GM18511 (cell line): ENCODE measurements around the gene FCHO1.

Source experiments
- ATAC-seq: cut with Tn5 transposase; IDR thresholded peaks from one replicate; pipeline ENCODE4 v1.9.1; 2021; ENCODE audit warnings: mild to moderate bottlenecking, moderate library complexity; ENCODE audit not compliant: unreplicated experiment

The FCHO1 gene

DNA sequence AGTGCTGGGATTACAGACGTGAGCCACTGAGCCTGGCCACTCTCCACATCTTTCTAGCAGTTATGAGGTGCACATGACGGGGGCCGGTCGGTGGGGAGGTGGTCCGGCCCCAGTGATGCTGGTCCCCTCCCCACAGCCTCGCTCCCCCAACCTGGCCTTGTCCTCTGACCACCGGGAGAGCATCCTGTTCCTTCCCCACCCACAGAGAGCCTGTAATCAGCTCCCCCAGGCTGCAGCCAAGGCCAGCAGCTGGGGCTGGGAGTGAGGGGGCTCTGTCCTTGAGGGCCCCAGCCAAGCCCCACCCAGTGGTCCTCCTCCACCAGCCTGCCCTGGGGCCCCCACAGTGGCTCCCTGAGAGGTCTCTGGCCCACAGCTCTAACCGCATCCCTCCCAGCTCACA lies 73.1 kb downstream of the FCHO1 start:
- ATAC-seq = no peak

DNA sequence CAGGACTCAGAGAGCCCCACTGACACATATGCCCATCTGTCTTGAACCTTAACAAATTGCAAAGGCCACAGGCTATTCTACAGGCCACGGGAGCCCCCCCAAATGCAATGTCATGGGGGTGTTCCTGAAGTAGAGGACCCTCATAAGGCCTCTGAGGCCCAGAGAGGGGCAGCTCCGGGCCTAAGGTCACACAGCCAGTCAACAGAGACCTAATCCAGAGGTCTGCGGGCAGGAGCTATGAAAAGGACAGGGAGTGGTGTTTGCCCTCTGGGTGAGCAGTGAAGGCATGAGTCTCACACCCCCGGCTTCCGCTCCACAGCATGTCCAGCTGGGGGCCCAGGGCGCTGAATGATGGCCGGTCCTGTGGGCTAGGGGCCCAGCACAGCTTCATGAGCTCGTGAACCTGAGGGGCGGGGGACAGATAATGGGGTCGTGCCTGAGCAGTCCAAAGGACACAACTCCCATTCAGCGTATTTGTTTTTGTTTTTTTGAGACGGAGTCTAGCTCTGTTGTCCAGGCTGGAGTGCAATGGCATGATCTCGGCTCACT lies 75.3 kb downstream of the FCHO1 start:
- no peak for ATAC-seq

DNA sequence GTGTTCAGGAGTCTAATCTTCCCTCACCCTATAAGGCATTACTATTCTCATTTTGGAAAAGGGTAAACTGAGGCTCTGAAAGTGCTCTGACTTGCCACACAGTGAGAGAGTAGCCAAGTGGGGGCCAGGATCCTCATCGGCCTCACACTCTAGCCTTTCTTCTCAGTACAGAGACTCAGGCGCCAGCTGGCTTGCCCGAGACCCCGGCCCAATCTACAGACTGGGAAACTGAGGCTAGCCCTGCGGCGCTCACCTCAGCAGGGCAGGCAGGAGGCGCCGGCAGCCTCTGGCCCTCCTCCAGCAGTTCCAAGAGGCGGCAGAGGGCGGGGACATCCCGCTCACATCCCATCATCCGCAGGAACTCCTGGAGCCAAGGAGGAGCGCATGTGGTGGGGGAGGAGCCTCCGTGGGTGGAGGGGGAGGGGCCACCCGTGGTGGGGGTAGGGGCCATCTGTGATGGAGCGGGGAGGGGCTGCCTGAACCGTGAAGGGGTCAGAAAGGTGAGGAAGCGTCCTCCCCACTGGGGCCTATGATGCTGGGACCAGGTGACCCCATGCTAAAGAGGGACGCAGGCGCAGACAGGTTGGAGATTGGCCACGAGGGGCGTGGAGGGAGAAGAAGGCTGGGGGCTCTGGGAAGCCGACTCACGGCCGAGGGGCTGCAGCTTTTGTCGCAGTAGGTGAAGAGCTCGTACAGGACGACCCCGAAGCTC lies 78.7 kb downstream of the FCHO1 start:
- ATAC-seq = no peak

DNA sequence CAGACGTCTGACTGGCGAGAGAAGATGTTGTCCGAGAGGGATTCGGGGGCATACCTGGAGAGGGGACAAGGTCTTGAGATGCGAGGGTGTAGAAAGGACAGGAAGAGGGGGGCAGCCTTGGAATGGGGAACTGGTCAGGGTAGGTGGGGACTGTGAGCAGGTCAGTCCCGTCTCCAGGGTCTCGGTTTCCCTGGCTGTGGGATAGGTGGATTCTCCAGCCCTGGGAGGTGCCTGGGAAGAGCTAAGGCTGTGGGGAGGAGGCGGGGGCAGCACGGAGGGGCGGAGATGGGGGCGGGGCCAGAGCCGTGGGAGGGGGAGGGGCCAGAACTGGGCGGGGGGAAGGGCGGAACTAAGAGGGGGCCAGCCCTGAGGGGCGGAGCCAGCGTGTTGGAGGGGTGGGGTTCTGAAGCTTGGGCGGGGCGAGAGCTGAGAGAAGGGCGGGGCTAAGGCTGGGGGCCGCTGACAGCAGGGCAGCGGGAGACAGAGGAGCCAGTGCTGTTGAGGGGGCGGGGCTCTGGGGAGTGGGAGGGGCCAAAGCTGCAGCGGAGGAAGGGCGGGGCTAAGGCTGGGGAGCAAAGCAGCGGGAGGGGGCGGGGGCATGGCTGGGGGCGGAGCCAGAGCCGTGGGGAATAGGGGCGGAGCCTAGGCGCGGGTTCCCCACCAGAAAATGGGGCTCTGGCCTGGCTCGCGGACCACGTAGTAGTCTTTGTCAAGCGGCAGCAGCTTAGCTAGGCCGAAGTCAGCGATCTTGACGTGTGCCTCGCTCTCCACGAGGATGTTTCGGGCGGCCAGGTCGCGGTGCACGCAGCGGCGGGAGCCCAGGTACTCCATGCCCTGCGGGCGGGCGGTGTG lies 79.5 kb downstream of the FCHO1 start:
- ATAC-seq = no peak

DNA sequence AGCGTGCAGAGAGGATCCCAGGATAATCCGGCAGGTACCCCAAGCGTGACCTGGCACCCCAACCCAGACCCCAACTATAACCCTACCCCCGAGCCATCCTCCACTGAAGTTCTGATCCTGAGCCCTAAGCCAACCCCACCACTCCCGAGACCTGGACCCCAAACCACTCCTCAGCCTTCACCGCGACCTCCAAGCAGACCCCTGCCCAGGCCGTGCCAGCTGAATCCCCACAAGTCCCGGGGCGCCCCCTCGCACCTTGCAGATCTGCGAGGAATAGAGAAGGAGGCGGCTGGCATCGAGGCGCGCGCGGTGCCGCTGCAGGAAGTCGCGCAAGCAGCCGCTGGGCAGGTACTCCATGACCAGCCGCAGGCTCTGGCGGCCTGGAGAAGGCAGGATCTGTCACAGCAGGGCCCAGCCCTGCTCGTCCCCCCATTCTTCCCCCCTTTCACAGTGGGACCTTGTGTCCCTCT lies 80.2 kb downstream of the FCHO1 start:
- no peak for ATAC-seq

DNA sequence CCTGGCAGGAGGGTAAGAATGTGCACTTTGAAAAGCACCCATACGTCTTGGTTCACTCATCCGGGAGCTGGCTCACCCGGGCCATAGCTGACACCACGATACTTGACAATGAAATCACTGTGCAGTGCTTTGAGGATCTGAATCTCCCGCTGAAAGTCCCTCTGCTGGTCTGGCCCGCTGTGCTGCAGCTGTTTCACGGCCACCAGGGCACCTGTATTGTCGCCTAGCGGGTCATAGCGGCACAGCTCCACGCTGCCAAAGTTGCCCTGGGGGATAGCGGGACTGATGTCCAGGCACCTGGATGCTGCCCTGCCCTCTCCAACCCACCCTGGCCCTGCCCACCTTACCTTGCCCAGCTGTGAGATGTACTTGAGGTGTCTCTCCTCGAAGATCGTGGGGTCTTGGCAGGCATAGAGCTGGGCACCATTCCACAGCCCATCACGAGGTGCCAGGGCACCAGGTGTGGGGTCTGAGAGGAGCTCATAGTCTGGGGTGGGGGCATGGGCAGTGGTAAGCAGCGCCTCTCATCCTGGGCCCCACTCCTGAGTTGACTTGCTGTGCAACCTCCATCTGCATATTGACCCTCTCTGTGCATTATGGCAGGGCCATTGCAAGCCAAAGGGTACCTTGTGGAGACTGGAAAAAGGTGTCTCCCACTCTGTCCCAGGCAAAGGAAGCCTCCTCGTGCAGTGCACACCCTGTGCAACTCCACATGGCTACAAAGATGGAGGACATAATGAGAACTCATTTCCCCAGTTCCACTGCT lies 81.3 kb downstream of the FCHO1 start:
- ATAC-seq = no peak

DNA sequence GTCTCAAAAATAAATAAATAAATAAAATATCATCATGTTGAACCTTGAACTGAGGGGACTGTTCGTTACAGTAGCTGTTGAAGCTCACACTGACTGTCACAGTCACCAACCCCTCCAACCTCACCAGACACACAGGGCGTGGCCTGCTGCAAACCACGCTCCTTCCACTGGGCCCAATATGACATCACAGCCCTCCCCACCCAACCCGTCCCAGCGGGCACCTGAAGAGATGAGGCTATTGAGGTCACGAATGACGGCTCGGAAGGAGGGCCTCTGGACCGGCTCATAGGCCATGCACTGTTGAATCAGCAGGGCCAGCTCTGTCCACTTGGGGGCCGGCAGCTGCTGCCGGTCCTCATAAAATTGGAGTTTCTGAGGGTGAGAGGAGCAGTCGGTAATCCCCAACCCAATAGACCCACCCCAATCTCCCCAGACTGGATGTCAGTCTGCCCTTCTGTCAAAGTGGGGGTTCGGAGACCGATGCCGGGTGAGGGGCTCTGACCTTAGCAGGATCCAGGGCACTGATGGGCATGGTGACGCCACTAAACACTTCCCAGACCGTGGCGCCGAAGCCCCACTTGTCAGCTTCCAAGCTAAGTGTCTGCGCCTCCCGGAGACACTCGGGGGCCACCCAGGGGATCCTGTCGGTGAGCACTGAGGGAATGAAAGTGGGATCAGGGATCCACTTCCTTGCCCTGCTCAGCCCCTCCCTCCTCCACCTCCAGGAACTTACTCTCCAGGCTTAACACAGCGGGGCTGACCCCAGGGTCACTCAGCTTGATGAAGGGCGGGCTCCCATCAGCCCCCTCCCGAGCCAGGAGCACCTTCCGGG lies 83.3 kb downstream of the FCHO1 start:
- no peak for ATAC-seq

DNA sequence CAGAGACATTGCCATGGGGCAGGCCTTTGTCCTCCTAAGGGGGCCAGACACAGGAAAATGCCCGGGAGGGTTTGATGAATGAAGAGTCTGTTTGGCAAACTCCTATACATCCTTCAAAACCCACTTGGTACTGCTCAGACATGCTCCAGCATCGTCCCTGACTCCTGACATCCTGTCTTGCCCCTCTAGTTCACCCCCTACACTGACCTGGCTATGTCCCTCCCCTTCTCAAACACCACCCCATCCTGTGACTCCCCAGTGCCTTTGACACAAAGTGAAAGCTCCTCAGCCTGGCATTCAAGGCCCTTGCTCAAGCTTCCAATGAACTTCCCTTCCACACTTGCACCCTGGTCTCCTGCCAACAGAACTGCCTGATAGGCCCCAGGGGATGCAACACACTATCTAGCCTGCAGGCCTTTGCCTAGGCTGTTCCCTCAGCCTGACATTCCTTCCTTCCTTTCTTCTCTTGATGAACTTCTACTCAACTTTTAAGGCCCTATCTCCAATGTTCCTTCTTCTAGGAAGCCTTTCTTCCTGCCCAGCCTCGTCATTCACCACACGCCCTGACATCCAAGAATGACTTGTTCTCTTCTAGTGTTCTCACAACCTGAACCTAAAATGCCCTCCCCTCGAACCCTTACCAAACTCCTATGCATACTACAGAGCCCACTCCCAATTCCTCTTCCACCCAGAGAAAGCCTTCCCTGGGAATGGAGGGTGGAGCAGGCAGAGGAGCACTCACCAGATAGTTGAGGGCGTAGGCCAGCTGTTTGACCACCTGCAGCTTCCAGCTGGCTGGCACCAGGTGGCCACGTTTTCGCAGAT lies 84.1 kb downstream of the FCHO1 start:
- ATAC-seq = no peak

DNA sequence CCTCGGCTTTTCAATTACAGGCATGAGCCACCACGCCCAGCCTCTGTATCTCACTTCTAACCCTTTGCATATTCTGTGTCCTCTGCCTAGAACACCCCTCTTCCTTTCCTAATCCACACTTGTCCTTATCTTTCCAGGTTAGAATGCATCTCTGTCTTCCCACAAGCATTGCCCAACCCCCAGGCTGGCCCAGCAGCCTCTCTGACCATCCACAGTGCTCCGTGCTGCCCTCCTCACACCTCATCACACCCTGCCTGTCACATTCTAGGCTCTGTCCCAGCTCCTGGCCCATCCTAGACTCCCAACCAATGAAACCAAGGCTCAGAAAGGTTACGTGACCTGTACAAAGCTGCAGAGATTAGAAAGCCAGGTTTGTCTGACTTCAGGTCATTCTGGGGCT lies 85.3 kb downstream of the FCHO1 start:
- no peak for ATAC-seq

DNA sequence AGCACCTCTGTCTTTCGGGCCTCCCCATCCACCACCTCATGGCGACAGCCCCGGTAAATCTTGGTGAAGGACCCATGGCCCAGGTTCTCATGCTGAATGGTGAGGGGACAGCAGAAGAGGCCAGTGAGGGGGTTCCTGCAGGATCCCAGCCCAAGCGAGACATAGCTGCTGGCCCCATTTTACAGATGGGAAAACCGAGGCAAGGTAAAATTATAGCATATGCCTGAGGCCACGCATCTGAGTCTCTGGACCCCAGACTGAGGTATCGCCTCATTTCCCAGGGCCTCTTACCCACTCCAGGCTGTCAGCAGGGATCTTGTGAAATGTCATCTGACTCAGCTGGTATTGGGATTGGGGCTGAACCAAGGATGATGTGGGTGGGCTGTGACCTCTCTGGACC lies 86.7 kb downstream of the FCHO1 start:
- ATAC-seq = no peak
